HG03457 (cell line): Measurements from ENCODE around the gene RASA3.

Experiments
- ATAC-seq: cut with Tn5 transposase; IDR thresholded peaks from one replicate; pipeline ENCODE4 v1.9.1; 2021; ENCODE audit warnings: moderate number of reproducible peaks; ENCODE audit not compliant: unreplicated experiment

Gene RASA3

DNA sequence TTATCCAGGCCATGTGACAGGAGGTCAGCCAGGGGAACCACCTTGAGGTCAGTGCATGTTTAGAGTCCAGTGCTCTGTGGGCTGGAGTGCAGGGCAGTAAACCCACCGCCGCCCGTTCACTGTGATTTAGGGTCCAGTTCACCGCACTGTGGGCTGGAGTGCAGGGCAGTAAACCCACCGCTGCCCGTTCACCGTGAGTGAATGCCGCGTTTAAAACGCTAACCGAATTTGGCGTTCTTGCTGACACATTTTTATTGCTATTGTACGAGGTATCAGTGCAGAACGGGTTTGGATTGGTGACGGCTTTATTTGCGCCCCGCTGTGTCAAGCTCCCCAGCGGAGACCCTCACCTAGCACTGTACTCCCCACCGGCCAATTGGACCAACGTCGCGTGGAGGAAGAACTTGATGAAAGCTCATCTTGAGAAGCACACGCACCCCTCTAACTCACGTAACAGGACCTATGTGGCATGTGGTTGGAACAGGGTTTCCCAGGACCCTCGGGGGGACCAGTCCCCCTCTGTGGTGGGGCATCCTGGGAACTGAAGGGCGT, 186.5 kb downstream of the RASA3 start:
- ATAC-seq, result no peak

- no peak for ATAC-seq
These were observed 188.4 kb downstream of the RASA3 start for GRCh38 chr13:113943821-113944565.

GRCh38 chr13:113942591-113943103, 189.8 kb downstream of the RASA3 start:
- ATAC-seq, result no peak

DNA sequence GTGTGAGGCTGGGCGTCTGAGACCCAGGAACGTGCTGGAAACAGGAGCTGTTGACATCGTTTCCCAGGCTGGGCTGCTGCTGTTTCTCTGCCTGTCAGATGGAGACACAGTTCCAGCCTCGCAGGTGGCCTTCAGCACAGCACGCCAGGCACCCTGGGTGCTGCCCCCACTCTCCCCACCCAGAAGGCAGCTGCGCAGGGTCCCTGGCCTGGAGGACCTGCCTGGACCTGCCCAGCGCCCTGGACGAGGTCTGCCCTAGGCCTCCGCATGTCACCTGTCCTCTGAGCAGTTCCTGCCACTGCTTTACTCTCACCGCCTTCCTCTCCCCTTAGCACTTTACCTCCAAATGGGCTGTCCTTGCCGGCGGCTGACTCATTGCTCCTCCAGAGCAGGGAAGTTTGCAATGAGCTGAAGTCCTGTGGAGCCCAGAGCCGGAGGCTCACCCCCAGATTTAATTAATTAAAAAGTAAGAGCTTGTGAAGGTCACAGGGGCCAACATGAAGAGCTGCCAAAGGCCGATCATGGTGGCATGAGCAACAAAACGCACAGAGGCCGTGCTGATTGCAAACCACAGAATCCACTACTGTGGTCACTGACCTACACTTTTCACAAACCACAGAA, 190.7 kb downstream of the RASA3 start:
- ATAC-seq, result no peak

DNA sequence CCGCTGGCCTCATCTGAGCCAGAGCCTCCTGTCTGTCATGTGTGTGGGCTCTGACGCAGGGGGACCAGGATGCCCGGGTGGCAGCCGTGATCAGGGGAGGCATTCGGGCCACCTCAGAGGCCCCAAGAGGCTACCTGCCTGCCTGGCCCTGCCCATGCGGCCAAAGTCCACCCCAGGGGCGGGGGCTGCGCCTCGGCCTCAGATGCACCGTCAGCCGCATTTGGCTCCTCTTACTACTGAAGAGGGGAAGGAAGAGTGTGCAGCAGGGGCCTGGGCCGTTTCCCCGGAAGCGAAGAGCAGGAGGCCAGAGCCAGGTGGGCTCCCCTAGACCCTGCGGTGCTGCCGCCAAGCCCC, 192.5 kb downstream of the RASA3 start:
- ATAC-seq, result no peak

DNA sequence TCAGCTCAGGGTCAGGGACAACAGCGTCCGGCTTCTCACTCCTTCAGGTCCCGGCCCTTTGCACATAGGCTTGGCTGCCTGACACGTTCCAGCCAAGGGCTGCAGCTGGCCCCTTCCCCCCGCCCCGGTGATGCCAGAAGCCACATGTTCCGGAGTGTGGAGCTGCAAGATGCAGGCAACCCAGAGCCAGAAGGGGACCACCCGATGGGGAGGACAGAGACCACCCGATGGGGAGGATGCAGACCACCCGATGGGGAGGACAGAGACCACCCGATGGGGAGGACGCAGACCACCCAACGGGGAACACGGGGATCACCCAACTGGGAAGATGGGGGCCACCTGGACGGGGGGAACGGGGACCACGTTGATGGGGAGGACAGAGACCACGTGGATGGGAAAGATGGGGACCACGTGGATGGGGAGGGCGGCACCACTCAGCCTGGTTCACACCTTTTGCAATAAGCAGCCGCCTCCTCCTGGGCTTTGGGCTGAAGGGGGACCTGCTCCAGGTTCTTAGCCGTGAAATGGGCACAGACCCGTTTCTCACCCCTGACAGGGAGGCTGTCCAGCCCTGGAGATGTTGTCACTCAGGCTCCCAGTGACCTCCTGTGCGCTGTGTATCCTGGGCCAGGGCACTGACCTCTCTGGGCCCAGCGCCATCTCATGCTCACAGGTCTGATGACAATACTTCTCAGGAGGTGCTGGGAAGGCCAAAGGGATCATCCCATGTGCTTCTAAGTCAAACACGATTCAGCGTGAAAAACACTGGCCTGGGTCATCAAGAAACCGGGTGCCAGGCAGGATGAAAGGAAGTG, 193.1 kb downstream of the RASA3 start:
- no peak for ATAC-seq

- ATAC-seq, result no peak
These were observed 193.7 kb downstream of the RASA3 start for GRCh38 chr13:113938716-113939115.

GRCh38 chr13:113938246-113938645, 194.2 kb downstream of the RASA3 start:
- ATAC-seq, result no peak

- no peak for ATAC-seq
These were observed 194.8 kb downstream of the RASA3 start for GRCh38 chr13:113937527-113938180.

DNA sequence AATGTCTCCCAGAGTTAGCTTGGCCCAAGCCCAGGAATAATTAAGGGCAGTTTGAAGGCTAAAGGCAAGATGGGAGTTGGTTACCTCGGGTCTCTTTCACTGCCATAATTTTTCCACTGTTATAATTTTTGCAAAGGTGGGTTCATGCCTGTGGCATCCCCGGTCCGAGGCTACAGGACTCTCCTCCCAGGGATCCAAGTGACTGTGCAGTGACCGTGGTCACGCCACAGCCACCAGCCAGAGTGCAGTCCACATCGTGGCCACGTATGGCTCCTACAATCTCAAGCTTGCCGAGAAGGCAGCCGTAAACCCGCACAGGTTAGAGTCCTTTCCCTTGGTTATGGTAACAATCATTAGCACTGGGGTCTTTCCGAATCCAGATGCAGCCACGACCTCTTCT, 195.3 kb downstream of the RASA3 start:
- ATAC-seq, result no peak

- no peak for ATAC-seq
These were observed 196.1 kb downstream of the RASA3 start for GRCh38 chr13:113936166-113936965.

GRCh38 chr13:113935001-113935844, 197.2 kb downstream of the RASA3 start:
- ATAC-seq, result no peak

DNA sequence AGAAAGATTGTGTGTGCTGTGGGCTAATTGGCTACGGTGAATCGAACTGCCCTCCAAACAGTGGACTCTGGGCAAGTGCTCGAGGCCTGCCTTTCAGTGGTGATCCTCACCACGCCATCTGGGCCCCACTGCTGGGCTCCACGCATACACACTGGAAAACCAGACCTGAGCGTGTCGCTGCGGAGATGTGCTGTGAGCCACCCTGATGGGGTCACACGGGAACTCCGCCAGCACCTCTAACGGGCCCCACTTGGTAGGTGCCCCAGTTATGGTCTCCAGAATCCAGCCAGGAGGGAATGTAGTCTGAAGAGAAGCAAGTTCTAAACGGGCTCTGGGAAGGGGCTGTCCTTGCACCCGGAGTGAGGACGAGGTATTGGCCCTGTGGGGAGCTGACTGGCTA, 197.8 kb downstream of the RASA3 start:
- ATAC-seq, result no peak

DNA sequence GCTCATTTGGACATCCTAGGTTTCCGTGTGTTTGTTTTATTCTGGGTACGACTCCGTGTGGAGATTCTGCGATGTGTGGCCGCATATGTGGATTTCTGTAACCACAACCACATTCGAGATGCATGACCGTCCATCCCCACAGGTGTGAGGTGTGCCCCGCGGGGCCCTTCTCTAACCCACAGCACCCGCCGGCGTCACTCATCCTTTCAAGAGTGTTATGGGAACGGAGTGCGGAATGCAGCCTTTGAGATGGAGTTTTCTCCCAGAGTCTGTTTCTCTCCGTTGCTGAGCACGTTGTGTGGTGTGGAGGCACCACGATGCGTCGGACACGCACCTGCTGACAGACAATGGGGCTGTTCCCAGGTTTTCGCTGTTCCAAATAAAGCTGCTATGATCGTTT, 198.5 kb downstream of the RASA3 start:
- no peak for ATAC-seq

GRCh38 chr13:113931841-113932459, 200.5 kb downstream of the RASA3 start:
- no peak for ATAC-seq

- no peak for ATAC-seq
These were observed 201.5 kb downstream of the RASA3 start for GRCh38 chr13:113930671-113931637.
